Mesenchymal stem cell (in vitro differentiated cells and primary cell): ENCODE results near the gene BCAR1.
A peak's percentile ranks its signal among the peaks of the same experiment; 100 is the strongest.

Source experiments
- DNase-seq: peaks from one replicate; pipeline ENCODE4 v3.0.0-alpha.2; 2013
- H2AFZ ChIP-seq: one replicate; pipeline ENCODE4 v1.6.1; 2013; ENCODE audit warnings: low read depth, mild to moderate bottlenecking, control low read depth, inconsistent platforms, low read length, moderate library complexity
- H2AK5ac ChIP-seq: 2 replicates; pipeline ENCODE4 v1.6.1; 2013; ENCODE audit warnings: low read length, moderate library complexity, mild to moderate bottlenecking, inconsistent platforms; ENCODE audit not compliant: severe bottlenecking
- H2BK120ac ChIP-seq: one replicate; pipeline ENCODE4 v1.6.1; 2013; ENCODE audit warnings: low read depth, mild to moderate bottlenecking, inconsistent platforms, low read length, moderate library complexity
- H2BK12ac ChIP-seq, 2 experiments: one replicate each; pipeline ENCODE4 v1.6.1; 2013; ENCODE audit warnings: inconsistent platforms in 2 of 2, low read length in 2 of 2, mild to moderate bottlenecking in 2 of 2, moderate library complexity in 2 of 2, control low read depth in 1 of 2
- H2BK15ac ChIP-seq: one replicate; pipeline ENCODE4 v1.6.1; 2013; ENCODE audit warnings: mild to moderate bottlenecking, low read depth, inconsistent platforms; ENCODE audit not compliant: poor library complexity, severe bottlenecking
- H2BK5ac ChIP-seq: 2 replicates; pipeline ENCODE4 v1.6.1; 2013; ENCODE audit warnings: low read depth, mild to moderate bottlenecking, low read length, control low read depth, inconsistent platforms; ENCODE audit not compliant: poor library complexity, severe bottlenecking
- H3K14ac ChIP-seq, 2 experiments: one replicate each; pipeline ENCODE4 v1.6.1; 2013; ENCODE audit warnings: inconsistent platforms in 2 of 2, low read length in 2 of 2, control low read depth in 1 of 2, mild to moderate bottlenecking in 1 of 2, moderate library complexity in 1 of 2
- H3K18ac ChIP-seq, 2 experiments: one replicate each; pipeline ENCODE4 v1.6.1; 2013; ENCODE audit warnings: inconsistent platforms in 2 of 2, low read length in 2 of 2, control low read depth in 1 of 2, low read depth in 1 of 2, mild to moderate bottlenecking in 1 of 2
- H3K23ac ChIP-seq, 2 experiments: one replicate each; pipeline ENCODE4 v1.6.1; 2013; ENCODE audit warnings: inconsistent platforms in 2 of 2, low read length in 2 of 2, mild to moderate bottlenecking in 2 of 2, moderate library complexity in 2 of 2, control low read depth in 1 of 2
- H3K27ac ChIP-seq: 2 replicates; pipeline ENCODE4 v1.5.1; 2013; ENCODE audit warnings: mild to moderate bottlenecking, moderate library complexity, low read length, control low read depth, inconsistent platforms; ENCODE audit not compliant: poor library complexity, severe bottlenecking
- H3K27me3 ChIP-seq, 2 experiments: 2 replicates each; pipeline versions ENCODE4 v1.6.1 to v1.7.0; 2013; ENCODE audit warnings: low read length in 2 of 2, mild to moderate bottlenecking in 2 of 2, moderate library complexity in 2 of 2, control low read depth in 1 of 2, inconsistent platforms in 1 of 2; ENCODE audit not compliant: control insufficient read depth in 1 of 2, insufficient read depth in 1 of 2
- H3K36me3 ChIP-seq, 2 experiments: 2 replicates each; pipeline versions ENCODE4 v1.6.1 to v1.7.0; 2013; ENCODE audit warnings: low read length in 2 of 2, control low read depth in 1 of 2, inconsistent platforms in 1 of 2, low read depth in 1 of 2, mild to moderate bottlenecking in 1 of 2; ENCODE audit not compliant: insufficient read depth in 2 of 2, control insufficient read depth in 1 of 2
- H3K4ac ChIP-seq, 2 experiments: one replicate each; pipeline ENCODE4 v1.6.1; 2013; ENCODE audit warnings: inconsistent platforms in 2 of 2, low read length in 2 of 2, mild to moderate bottlenecking in 2 of 2, moderate library complexity in 2 of 2, control low read depth in 1 of 2, low read depth in 1 of 2
- H3K4me1 ChIP-seq: 2 replicates; pipeline ENCODE4 v1.6.1; 2013; ENCODE audit warnings: low read depth, low read length, control low read depth; ENCODE audit not compliant: control insufficient read depth, insufficient read depth
- H3K4me2 ChIP-seq: 2 replicates; pipeline ENCODE4 v1.6.1; 2013; ENCODE audit warnings: low read length, mild to moderate bottlenecking, inconsistent platforms; ENCODE audit not compliant: poor library complexity, severe bottlenecking
- H3K4me3 ChIP-seq, 2 experiments: 2 replicates each; pipeline versions ENCODE4 v1.5.1 to v1.7.0; 2013; ENCODE audit warnings: low read length in 2 of 2, mild to moderate bottlenecking in 2 of 2, control low read depth in 1 of 2, low read depth in 1 of 2; ENCODE audit not compliant: insufficient read depth in 1 of 2
- H3K79me1 ChIP-seq: replicated peaks from 2 replicates; pipeline ENCODE4 v1.6.1; 2013; ENCODE audit warnings: mild to moderate bottlenecking, control low read depth, low read length, inconsistent platforms; ENCODE audit not compliant: poor library complexity, severe bottlenecking
- H3K9ac ChIP-seq: 2 replicates; pipeline ENCODE4 v1.7.0; 2013; ENCODE audit warnings: mild to moderate bottlenecking, low read length, moderate library complexity
- H3K9me3 ChIP-seq: 2 replicates; pipeline ENCODE4 v1.7.0; 2013; ENCODE audit warnings: mild to moderate bottlenecking, low read length; ENCODE audit not compliant: control insufficient read depth
- H4K8ac ChIP-seq: one replicate; pipeline ENCODE4 v1.6.1; 2013; ENCODE audit warnings: inconsistent platforms, mild to moderate bottlenecking, low read length, moderate library complexity
- H4K91ac ChIP-seq: one replicate; pipeline ENCODE4 v1.6.1; 2013; ENCODE audit warnings: mild to moderate bottlenecking, low read length, inconsistent platforms
- WGBS: methylation state at CpG from one replicate; pipeline ENCODE4 v1.1.7; 2013; ENCODE audit warnings: mixed read lengths; 5-methylcytosine and 5-hydroxymethylcytosine counted together

BCAR1 gene

GRCh38 chr16:75246504-75247205, 4.8 kb downstream of the BCAR1 start:
- H2BK15ac ChIP-seq, result peak overlapping the region; percentile 97
- peak overlapping the region; percentile 85 to 96 for H3K18ac ChIP-seq

DNA sequence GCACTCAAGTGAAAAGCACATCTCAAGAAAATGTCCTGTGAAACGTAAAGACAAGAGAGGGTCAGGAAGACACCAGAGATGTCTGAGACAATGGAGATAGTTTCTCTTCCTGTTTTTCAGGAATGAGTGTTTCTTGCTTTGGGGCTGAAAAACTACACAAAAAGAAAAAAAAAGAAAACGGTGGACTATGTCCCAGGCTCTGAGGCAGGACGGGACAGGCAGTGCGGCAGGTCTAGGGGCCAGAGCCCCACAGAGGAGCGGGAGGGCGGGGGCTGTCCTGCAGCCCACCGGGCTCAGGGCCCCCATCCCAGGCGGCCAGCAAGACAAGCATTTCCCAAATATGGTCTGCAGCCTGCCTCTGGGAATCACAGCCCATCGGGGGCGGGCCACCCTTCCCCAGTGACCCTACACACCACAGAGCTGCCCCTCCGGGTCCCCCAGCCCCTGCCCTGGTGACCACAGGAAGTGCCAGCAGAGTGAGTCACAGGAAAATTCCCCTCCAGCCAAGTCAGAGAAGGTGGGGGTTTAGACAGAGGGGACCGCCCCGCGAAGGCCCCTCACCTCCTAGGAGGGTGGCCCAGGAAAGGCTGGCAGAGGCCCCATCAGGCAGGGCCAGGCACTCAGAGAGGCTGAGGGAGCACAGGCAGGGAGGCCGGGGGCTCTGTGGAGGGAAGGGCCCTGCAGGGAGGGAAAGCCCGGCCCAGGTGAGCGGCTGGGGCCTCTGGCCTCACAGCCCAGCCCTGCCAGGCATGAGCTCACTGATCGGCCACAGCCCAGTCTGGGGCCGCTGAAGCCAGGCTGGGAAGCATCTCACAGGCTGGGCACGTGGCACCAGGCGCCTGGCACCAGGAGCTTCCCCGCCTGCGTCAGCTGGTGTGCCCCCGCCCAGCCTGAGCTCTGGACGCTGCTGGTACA, 6.3 kb downstream of the BCAR1 start:
- WGBS, result 0% methylated on average over 21 of the region's 25 CpGs
- H4K8ac ChIP-seq, result peak overlapping the region; percentile 99

More at GRCh38 chr16:75246504-75247205, 4.8 kb downstream of the BCAR1 start:
- peak overlapping the region; percentile 91 to 97 for H2BK12ac ChIP-seq
- no peaks in the 10 kb centered on the region for H3K27me3 ChIP-seq
- peak; percentile 93 for DNase-seq
- H3K4me1 ChIP-seq, result peaks cover 77% of the 10 kb centered on the region
- H3K23ac ChIP-seq, result peak overlapping the region in 1 of 2 experiments; percentile 53
- peak overlapping the region; percentile 96 for H2BK5ac ChIP-seq
- H3K9ac ChIP-seq, result peak overlapping the region; percentile 88
- H2BK120ac ChIP-seq, result peak overlapping the region; percentile 97
- peak overlapping the region; percentile 77 for H4K8ac ChIP-seq
- no peaks in the 10 kb centered on the region for H3K9me3 ChIP-seq
- H2AK5ac ChIP-seq, result peak overlapping the region; percentile 99
- no peaks in the 10 kb centered on the region for H3K79me1 ChIP-seq
- no peak overlapping the region for H2AFZ ChIP-seq
- H3K4me3 ChIP-seq, result peak overlapping the region in 1 of 2 experiments; percentile 30
- H3K4me2 ChIP-seq, result peak overlapping the region; percentile 47
- H3K4ac ChIP-seq, result peak overlapping the region; percentile 90 to 96
- H3K27ac ChIP-seq, result peak overlapping the region; percentile 99
- H4K91ac ChIP-seq, result peak overlapping the region; percentile 99
- H3K36me3 ChIP-seq, result peaks cover 9 to 67% of the 10 kb centered on the region in 2 experiments
- H3K14ac ChIP-seq, result peak overlapping the region in 1 of 2 experiments; percentile 91
- whole genome bisulfite sequencing, result 36% methylated on average over 12 of the region's 12 CpGs

GRCh38 chr16:75244225-75244809, 7.1 kb downstream of the BCAR1 start:
- no peaks in the 10 kb centered on the region for H3K79me1 ChIP-seq
- peak overlapping the region; percentile 25 for H3K4me2 ChIP-seq
- peaks cover 91% of the 10 kb centered on the region for H3K4me1 ChIP-seq
- no peak overlapping the region for H2AFZ ChIP-seq
- peak overlapping the region; percentile 94 for H2BK120ac ChIP-seq
- peak overlapping the region; percentile 91 to 96 for H3K18ac ChIP-seq
- peak overlapping the region; percentile 88 for H3K9ac ChIP-seq
- H2BK15ac ChIP-seq, result peak overlapping the region; percentile 96
- peak overlapping the region; percentile 16 to 88 for H3K14ac ChIP-seq
- no peaks in the 10 kb centered on the region for H3K27me3 ChIP-seq
- peak overlapping the region; percentile 84 to 90 for H2BK12ac ChIP-seq
- peak overlapping the region; percentile 8 to 46 for H3K23ac ChIP-seq
- peak overlapping the region; percentile 94 for H2BK5ac ChIP-seq
- peak; percentile 74 for DNase-seq
- peak overlapping the region; percentile 99 for H4K91ac ChIP-seq
- peak overlapping the region; percentile 97 to 100 for H3K4ac ChIP-seq
- H3K9me3 ChIP-seq, result no peaks in the 10 kb centered on the region
- H3K36me3 ChIP-seq, result peaks cover 28 to 80% of the 10 kb centered on the region in 2 experiments
- no peak overlapping the region for H3K4me3 ChIP-seq
- H2AK5ac ChIP-seq, result peak overlapping the region; percentile 96
- 57% methylated on average over 7 of the region's 7 CpGs for WGBS
- H3K27ac ChIP-seq, result peak overlapping the region; percentile 99
- H4K8ac ChIP-seq, result peak overlapping the region; percentile 99

More for the DNA sequence above, 6.3 kb downstream of the BCAR1 start:
- H3K27ac ChIP-seq, result peak overlapping the region; percentile 99
- peak overlapping the region; percentile 99 for H2BK120ac ChIP-seq
- H3K18ac ChIP-seq, result peak overlapping the region; percentile 98
- H3K36me3 ChIP-seq, result peaks cover 24 to 80% of the 10 kb centered on the region in 2 experiments
- H3K4ac ChIP-seq, result peak overlapping the region; percentile 97 to 100
- DNase-seq, result peak; percentile 99
- peak overlapping the region; percentile 96 for H2AK5ac ChIP-seq
- H2BK12ac ChIP-seq, result peak overlapping the region; percentile 84 to 90
- peak overlapping the region in 1 of 2 experiments; percentile 86 for H3K14ac ChIP-seq
- peak overlapping the region; percentile 8 to 92 for H3K23ac ChIP-seq
- H2AFZ ChIP-seq, result no peak overlapping the region
- H3K4me2 ChIP-seq, result peak overlapping the region; percentile 29
- H3K9ac ChIP-seq, result peak overlapping the region; percentile 88
- H3K4me3 ChIP-seq, result no peak overlapping the region
- H4K91ac ChIP-seq, result peak overlapping the region; percentile 100
- no peaks in the 10 kb centered on the region for H3K27me3 ChIP-seq
- H3K79me1 ChIP-seq, result no peaks in the 10 kb centered on the region
- peak overlapping the region; percentile 96 for H2BK5ac ChIP-seq
- H3K9me3 ChIP-seq, result no peaks in the 10 kb centered on the region
- H2BK15ac ChIP-seq, result peak overlapping the region; percentile 82
- H3K4me1 ChIP-seq, result peaks cover 90% of the 10 kb centered on the region
